Endothelial cell of umbilical vein (primary cell): ENCODE measurements around the gene NR2E1. TPM values are rescaled to one million over a fixed set of nuclear protein-coding genes. Genes with fewer than 3 reads are reported as not detected.
A peak's percentile ranks its signal among the peaks of the same experiment; 100 is the strongest.

Experiments used
- BruUV-seq: library from RNA; stranded (reverse); fragments of 400-500 nt; replicated peaks from 2 replicates; lab custom pipeline; 2021; lab: Mats Ljungman, UMichigan
- CTCF ChIA-PET: fragments of 300-600, 350-600 bp; sonication (Branson Sonifier 250); formaldehyde crosslinking; loops from one replicate; lab custom pipeline; 2021; ENCODE audit warnings: antibody characterized with exemption, inconsistent platforms; lab: Charles Lee
- POLR2A ChIA-PET: fragments of 300-600, 350-600 bp; sonication (Branson Sonifier 250); formaldehyde crosslinking; loops from one replicate; lab custom pipeline; 2021; ENCODE audit warnings: antibody characterized with exemption, inconsistent platforms; lab: Charles Lee
- DNase-seq: peaks from one replicate; pipeline ENCODE4 v3.0.0-alpha.2; 2011; ENCODE audit warnings: low read depth, low spot score
- FAIRE-seq: peaks from 2 replicates; lab custom pipeline; 2011; peaks lifted over from hg19 to GRCh38; lab: Jason Lieb, UNC
- H2AFZ ChIP-seq: 2 replicates; pipeline ENCODE4 v1.6.0; 2012; ENCODE audit warnings: low read depth, low read length, control low read depth, inconsistent platforms
- H3K27ac ChIP-seq: 2 replicates; pipeline ENCODE4 v1.5.1; 2011; ENCODE audit warnings: low read depth, mild to moderate bottlenecking, control low read depth, low read length, moderate library complexity; ENCODE audit not compliant: insufficient read depth
- H3K27me3 ChIP-seq, 2 experiments: 2 replicates each; pipeline versions ENCODE4 v1.6.0 to v1.6.1; 2011; ENCODE audit warnings: low read length in 2 of 2, mixed read lengths in 1 of 2; ENCODE audit not compliant: control insufficient read depth in 2 of 2, insufficient read depth in 2 of 2
- H3K36me3 ChIP-seq, 2 experiments: 2 replicates in 1 of 2; 3 replicates in 1 of 2; pipeline ENCODE4 v1.5.1; 2011; ENCODE audit warnings: low read length in 2 of 2, mild to moderate bottlenecking in 1 of 2, moderate library complexity in 1 of 2; ENCODE audit not compliant: control insufficient read depth in 2 of 2, insufficient read depth in 2 of 2; ENCODE audit errors: extremely low read depth in 1 of 2
- H3K4me1 ChIP-seq: 3 replicates; pipeline ENCODE4 v1.5.1; 2011; ENCODE audit warnings: mild to moderate bottlenecking, low read length; ENCODE audit not compliant: control insufficient read depth, insufficient read depth; ENCODE audit errors: extremely low read depth
- H3K4me2 ChIP-seq: 2 replicates; pipeline ENCODE4 v1.6.1; 2011; ENCODE audit warnings: low read length, control low read depth, mixed read lengths; ENCODE audit not compliant: insufficient read depth
- H3K4me3 ChIP-seq, 3 experiments: fragments of 200-600 bp in 1 of 3; sonication (generic), shearing (Covaris generic) in 1 of 3; replicated peaks in 1 of 3; 2 replicates each; pipeline ENCODE4 v1.5.1; 2011 to 2016; ENCODE audit warnings: control low read depth in 3 of 3, low read length in 3 of 3, mild to moderate bottlenecking in 2 of 3, inconsistent platforms in 1 of 3, low read depth in 1 of 3, moderate library complexity in 1 of 3; ENCODE audit not compliant: insufficient read depth in 1 of 3
- H3K79me2 ChIP-seq: 2 replicates; pipeline ENCODE4 v1.6.0; 2012; ENCODE audit warnings: low read length, inconsistent platforms; ENCODE audit not compliant: control insufficient read depth, insufficient read depth
- H3K9ac ChIP-seq: replicated peaks from 2 replicates; pipeline ENCODE3; 2011; ENCODE audit warnings: low read length, control low read depth; ENCODE audit not compliant: insufficient read depth; ENCODE audit errors: extremely low read depth
- H3K9me1 ChIP-seq: replicated peaks from 3 replicates; pipeline ENCODE4 v1.6.0; 2011; ENCODE audit warnings: mild to moderate bottlenecking, low read length; ENCODE audit not compliant: control insufficient read depth, insufficient read depth; ENCODE audit errors: extremely low read depth
- H3K9me3 ChIP-seq: replicated peaks from 2 replicates; pipeline ENCODE4 v1.5.1; 2012; ENCODE audit warnings: low read length, inconsistent platforms; ENCODE audit not compliant: control insufficient read depth, insufficient read depth
- H4K20me1 ChIP-seq: replicated peaks from 2 replicates; pipeline ENCODE3; 2011; ENCODE audit warnings: mild to moderate bottlenecking, low read length; ENCODE audit not compliant: control insufficient read depth, insufficient read depth; ENCODE audit errors: extremely low read depth
- EZH2 ChIP-seq: IDR thresholded peaks from 2 replicates; pipeline ENCODE4 v1.6.1; 2012; ENCODE audit warnings: borderline replicate concordance, low read depth, mild to moderate bottlenecking, moderate library complexity, low read length, inconsistent platforms; ENCODE audit not compliant: severe bottlenecking
- GATA2 ChIP-seq: IDR thresholded peaks from 2 replicates; pipeline ENCODE4 v1.7.0; 2011; ENCODE audit warnings: low read depth, mild to moderate bottlenecking, moderate library complexity, mixed read lengths, low read length; ENCODE audit not compliant: insufficient read length, insufficient read depth
- POLR2A ChIP-seq: IDR thresholded peaks from 2 replicates; pipeline ENCODE4 v1.6.1; 2012; ENCODE audit warnings: low read depth, mild to moderate bottlenecking, control low read depth, low read length
- POLR2AphosphoS5 ChIP-seq: IDR thresholded peaks from 2 replicates; pipeline ENCODE4 v1.6.1; 2012; ENCODE audit warnings: low read depth, mild to moderate bottlenecking, control low read depth, low read length, moderate library complexity; ENCODE audit not compliant: insufficient read depth
- dilution Hi-C: fragments of 300-500 bp; cut with MboI; formaldehyde crosslinking; loops from one replicate; pipeline ENCODE4 v1.15.0; 2019; ENCODE audit warnings: low sequenced_read_pairs; ENCODE audit not compliant: extremely low pct_ligation_motif_present
- intact Hi-C: fragments of 100-400 bp; cut with micrococcal nuclease; formaldehyde crosslinking; loops from one replicate; pipeline ENCODE4 v1.10.0; 2022
- polyA plus RNA-seq, 4 experiments: library from polyadenylated mRNA; depleted of rRNA in 3 of 4; stranded (reverse) in 3 of 4; unstranded in 1 of 4; fragments of >200 nt; gene quantifications; 2 replicates each; pipeline versions ENCODE4 v1.2.1 to v1.2.3, GENCODE V29; 2011 to 2012; ENCODE audit warnings: missing spikeins in 1 of 4
- total RNA-seq: library from RNA; stranded (reverse); gene quantifications from 2 replicates; pipeline ENCODE4 v1.2.3, GENCODE V29; 2021
- TF ChIP-seq, protein P1 (sequence below), 2 donors: IDR thresholded peaks; 1 replicate in 1 of 2; 2 replicates in 1 of 2; pipeline ENCODE4 v1.5.1; 2011; ENCODE audit warnings: low read length in 2 of 2, mild to moderate bottlenecking in 2 of 2, moderate library complexity in 2 of 2, control low read depth in 1 of 2, inconsistent platforms in 1 of 2, low read depth in 1 of 2; ENCODE audit not compliant: insufficient read depth in 1 of 2; ENCODE audit errors: extremely low read depth in 1 of 2
- TF ChIP-seq, protein P2 (sequence below): IDR thresholded peaks from 2 replicates; pipeline ENCODE4 v1.6.1; 2011; ENCODE audit not compliant: insufficient read depth, insufficient read length

Gene NR2E1
- total and polyA plus RNA-seq, 2 donors (not counting 3 experiments of a cell fraction or from before 2014, with no cell fraction given), result not detected

DNA sequence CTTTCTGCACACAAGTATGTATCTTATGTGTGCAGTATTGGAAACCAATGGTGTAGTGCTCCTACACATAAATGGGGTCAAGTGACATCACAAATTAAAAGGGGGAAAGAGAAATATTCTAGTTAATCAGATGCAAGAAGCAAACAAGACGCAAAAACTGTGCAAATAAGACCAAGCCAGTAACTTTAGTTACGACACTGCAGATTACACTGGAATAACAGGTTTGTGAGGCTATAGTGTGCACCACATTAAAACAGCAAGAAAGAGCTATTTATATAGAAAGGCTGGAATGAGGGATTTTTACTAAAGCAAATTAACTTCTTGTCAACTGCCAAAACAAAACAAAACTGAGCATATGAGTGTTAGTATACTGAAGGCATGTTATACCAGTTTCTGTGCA lies 45.8 kb downstream of the NR2E1 start:
- H4K20me1 ChIP-seq, result no peaks in the 10 kb centered on the region
- DNase-seq (no peak), FAIRE-seq (peak; percentile 33)
- H3K4me1 ChIP-seq, result no peaks in the 10 kb centered on the region
- H3K4me2 ChIP-seq, result no peak overlapping the region
- no peaks in the 10 kb centered on the region for H3K27me3 ChIP-seq
- no peak overlapping the region for H2AFZ ChIP-seq
- no peaks in the 10 kb centered on the region for H3K9me1 ChIP-seq
- TF ChIP-seq, protein P1, sequence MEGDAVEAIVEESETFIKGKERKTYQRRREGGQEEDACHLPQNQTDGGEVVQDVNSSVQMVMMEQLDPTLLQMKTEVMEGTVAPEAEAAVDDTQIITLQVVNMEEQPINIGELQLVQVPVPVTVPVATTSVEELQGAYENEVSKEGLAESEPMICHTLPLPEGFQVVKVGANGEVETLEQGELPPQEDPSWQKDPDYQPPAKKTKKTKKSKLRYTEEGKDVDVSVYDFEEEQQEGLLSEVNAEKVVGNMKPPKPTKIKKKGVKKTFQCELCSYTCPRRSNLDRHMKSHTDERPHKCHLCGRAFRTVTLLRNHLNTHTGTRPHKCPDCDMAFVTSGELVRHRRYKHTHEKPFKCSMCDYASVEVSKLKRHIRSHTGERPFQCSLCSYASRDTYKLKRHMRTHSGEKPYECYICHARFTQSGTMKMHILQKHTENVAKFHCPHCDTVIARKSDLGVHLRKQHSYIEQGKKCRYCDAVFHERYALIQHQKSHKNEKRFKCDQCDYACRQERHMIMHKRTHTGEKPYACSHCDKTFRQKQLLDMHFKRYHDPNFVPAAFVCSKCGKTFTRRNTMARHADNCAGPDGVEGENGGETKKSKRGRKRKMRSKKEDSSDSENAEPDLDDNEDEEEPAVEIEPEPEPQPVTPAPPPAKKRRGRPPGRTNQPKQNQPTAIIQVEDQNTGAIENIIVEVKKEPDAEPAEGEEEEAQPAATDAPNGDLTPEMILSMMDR (IDR thresholded peaks at IDR 0.05; ENCODE audit: extremely low read depth in 1 of 2, insufficient read depth in 1 of 2, low read depth in 1 of 2, low read length in 2 of 2), result no peak
- TF ChIP-seq POLR2AphosphoS5 (no peak), EZH2 (no peak), GATA2 (no peak), POLR2A (no peak)
- TF ChIP-seq, protein P2, sequence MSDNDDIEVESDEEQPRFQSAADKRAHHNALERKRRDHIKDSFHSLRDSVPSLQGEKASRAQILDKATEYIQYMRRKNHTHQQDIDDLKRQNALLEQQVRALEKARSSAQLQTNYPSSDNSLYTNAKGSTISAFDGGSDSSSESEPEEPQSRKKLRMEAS, result no peak
- TSS peak; percentile 70 for BruUV-seq
- H3K79me2 ChIP-seq, result peaks cover 6% of the 10 kb centered on the region
- POLR2A ChIA-PET, result interaction anchor here (0.6 kb wide), 2 partner anchors 68 to 596 kb away, joined by 3 to 7 read pairs; no protein-coding TSS in a partner anchor
- intact Hi-C loops (no loop called here), dilution Hi-C loops (no loop called here)
- peaks cover 2 to 3% of the 10 kb centered on the region in 2 experiments for H3K36me3 ChIP-seq
- H3K4me3 ChIP-seq, result no peak overlapping the region
- H3K27ac ChIP-seq, result no peak overlapping the region
- H3K9me3 ChIP-seq, result no peaks in the 10 kb centered on the region
- H3K9ac ChIP-seq, result no peak overlapping the region
- CTCF ChIA-PET, result interaction anchor here (0.7 to 1.8 kb wide), 3 partner anchors 12 to 280 kb away, joined by 3 to 6 read pairs (median 4); no protein-coding TSS in a partner anchor
